Hippocampal formation (tissue), 2 donors: ENCODE data around the gene UBXN6.

Experiments used
- DNase-seq, 2 donors: peaks; one replicate each; lab custom pipeline; 2025; lab: John Stamatoyannopoulos, UW

UBXN6 gene

DNA sequence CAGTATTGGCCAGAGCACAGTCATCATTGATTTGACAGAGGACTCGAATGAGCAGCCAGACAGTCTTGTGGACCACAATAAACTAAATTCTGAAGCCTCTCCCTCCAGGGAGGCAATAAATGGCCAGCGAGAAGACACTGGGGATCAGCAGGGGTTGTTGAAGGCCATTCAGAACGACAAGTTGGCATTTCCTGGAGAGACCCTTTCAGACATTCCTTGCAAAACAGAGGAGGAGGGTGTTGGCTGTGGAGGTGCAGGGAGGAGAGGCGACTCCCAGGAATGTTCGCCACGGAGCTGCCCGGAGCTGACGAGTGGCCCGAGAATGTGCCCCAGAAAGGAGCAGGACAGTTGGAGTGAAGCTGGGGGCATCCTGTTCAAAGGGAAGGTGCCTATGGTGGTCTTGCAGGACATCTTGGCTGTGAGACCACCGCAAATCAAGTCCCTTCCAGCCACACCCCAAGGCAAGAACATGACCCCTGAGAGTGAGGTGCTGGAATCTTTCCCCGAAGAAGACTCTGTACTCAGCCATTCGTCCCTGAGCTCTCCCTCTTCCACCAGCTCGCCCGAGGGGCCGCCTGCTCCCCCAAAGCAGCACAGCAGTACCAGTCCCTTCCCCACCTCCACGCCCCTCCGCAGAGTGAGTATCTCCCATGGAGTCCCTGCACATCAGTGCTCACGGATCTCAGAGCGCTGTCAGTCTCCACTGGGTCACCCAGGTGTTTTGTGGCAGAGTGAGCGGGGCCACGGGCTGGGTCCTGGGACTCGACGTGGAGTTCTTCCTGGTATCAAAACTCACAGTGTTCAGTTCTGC, 48.3 kb downstream of the UBXN6 start:
- no peak for DNase-seq

DNA sequence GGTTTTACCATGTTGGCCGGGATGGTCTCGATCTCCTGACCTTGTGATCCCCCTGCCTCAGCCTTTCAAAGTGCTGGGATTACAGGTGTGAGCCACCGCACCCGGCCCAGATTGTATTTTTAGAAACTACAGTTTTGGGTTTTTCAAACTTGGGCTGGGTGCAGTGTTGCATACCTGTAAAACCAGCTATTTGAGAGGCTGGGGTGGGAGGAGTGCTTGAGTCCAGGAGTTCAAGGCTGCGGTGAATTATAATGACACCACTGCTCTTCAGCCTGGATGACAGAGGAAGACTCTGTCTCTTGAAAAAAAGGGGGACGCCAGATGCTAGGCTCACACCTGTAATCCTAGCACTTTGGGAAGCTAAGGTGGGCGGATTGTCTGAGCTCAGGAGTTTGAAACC, 51.0 kb downstream of the UBXN6 start:
- no peak for DNase-seq

DNA sequence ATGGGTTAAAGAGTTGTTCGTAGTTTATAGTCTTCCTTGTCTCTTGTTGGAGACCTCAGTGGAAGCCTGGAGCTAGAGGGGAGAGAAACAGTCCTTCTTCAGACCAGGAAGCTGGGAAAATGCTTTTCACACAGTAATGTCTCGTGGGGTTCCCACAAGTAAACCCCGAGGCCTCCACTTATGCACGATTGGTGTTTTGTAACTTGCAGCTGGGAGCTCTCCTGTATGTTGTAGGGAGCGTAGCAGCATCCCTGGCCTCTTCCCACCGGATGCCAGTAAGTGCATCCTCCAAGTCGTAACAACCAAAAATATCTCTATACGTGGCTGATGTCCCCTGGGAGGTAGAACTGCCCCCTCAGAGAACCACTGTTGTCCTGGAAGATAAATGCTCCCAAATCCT, 51.6 kb downstream of the UBXN6 start:
- no peak for DNase-seq

DNA sequence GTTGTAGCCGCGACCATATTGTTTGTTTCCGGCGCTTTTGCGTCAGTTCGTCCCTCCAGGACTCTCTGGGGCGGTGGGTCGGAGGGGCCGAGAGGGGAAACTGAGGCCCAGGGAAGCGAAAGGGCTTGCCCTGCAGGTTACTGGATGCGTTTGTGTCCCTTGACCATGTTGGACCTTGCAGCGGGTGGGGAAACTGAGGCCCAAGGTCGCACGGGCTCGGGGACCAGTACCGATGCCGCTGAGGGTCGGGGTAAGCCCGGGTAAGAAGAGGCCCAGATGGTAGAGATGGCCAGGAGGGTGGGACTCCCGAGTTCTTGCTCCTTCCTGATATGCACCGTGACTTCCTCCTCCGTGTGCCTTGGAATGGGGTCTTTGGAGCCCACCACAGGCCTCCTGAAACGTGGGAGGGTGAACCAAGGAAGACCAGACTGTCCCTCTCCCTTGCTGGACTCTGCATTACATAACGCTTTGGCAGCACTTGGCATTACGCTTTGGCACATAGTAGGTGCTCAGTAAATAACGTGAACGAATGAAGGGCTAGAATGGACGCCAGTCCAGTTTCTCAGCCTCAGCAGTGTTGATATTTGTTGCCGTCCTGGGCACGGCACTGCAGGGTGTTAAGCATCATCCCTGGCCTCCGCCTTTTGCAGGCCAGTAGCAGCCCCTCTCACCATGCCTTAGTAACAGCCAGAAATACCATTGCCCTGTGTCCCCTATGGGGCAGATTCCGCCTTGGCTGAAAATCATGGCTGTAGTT, 54.4 kb downstream of the UBXN6 start:
- DNase-seq = no peak

DNA sequence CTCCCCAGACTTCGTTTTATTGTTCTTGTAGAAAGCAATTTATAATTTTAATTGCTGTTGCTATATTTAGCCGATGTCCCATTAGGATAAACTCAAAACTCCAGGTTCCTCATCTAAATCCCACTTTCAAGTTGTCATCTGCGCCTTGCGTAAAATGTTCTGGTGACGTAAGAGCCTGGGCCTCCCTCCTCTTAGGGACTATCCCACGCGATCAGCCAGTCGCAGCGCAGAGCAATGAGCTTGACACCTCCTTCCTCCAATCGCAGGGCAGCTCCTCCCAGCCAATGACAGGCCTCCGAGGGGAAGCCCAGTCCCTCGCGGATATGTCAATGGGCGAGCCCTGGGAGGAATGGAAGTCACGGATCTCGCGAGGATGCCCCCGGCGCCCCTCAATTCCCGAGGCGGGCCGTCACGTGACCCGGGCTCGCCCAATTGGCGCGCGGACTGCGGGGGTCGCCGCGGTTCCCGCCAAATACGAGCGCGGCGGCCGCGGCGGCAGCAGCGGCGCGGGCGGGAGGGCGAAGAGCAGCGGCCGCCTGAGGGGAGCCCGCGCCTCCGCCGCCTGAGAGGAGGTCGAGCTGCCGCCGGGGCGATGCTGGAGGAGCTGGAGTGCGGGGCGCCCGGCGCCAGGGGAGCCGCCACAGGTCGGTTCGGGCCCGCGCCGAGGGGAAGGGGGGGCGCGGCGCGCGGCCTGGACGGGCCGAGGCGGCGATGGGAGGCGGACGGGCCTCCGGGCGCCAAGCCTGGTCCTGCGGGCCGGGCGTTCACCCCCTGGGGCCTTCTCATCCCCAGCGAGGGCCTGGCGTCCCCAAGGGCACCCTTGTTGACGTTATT, 55.2 kb downstream of the UBXN6 start, which contains the start of gene CHAF1A:
TSS of gene CHAF1A (plus strand) at position 470 of the 834 bp plus-strand sequence. CDS start at position 593, 123 bp downstream.
- DNase-seq = peak; percentile 100

DNA sequence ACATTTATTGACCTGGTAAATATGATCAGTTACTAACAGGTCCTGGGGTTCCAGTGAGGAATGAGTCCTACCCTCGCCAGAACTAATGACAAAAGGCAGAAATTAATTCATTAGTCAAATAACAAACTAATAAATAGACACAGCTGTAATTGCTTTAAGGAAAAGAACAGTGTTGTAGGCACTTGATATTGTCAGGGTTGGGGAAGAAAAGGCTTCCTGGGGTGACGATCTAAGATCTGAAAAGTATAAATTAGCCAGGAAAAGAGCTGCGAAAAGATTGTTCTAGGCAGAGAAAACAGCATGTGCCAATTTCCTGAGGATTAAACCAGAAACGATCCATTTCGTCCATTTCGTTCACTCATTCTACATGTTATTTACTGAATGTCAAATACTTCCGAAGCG, 55.8 kb downstream of the UBXN6 start:
- DNase-seq = no peak

DNA sequence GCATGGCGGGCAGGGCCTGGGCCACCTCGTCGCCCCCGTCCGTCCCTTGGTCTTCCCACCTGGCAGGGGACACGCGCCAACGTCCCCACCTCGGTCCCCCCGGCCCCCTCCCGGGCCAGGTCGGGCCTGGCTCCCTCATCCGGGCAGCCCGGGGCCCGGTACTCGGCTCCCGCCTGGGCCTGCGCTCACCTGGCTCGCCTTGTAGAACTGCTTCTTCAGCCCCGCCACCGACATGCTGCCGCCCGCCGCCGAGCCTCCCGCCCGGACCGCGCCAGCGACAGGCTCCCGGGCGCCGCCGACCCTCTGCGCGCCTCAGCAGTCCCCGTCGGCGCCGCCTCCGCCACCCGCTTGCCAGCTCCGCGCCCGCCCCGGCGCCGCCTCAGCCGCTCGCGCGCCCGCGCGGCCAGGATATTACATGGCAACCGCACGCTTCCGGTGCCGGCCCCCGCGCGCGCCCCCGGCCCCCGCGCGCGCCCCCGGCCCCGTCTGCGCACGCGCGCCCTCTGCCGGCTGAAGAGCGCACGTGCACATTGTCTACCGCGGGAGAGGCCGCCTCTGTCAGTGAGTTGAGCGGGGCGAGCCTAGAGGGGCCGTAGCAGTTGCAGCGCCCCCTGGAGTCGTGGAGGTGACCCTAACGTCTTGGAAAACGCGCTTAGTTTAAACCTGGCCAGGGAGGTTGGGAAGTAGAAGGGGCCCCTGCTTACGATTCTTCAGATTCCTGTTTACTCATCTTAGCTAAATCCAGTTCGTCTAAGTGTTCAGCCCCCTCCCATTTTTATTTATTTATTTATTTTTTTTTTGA, 57.3 kb downstream of the UBXN6 start, which contains the start of gene SH3GL1:
TSS of gene SH3GL1 (minus strand) at position 413 of the 802 bp plus-strand sequence. CDS start at position 234, 179 bp downstream.
- DNase-seq = peak; percentile 90 to 92

DNA sequence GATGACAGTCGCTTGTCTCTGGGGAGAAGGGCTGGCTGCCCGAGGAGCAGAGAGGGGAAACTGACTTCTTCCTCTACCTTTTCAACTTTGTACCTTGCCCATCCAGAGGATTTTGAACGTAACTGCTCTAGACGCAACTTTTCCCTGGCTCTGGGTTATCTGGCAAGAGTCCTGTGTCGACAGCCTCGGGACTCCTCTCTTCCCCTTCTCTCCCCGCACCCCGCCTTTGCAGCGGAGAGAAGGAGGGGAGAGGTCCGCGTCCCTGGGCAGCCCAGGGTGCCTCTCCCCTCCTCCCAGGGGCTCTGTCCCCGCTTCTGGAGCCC, 57.8 kb downstream of the UBXN6 start:
- peak in 1 of 2 donors; percentile 5 for DNase-seq

DNA sequence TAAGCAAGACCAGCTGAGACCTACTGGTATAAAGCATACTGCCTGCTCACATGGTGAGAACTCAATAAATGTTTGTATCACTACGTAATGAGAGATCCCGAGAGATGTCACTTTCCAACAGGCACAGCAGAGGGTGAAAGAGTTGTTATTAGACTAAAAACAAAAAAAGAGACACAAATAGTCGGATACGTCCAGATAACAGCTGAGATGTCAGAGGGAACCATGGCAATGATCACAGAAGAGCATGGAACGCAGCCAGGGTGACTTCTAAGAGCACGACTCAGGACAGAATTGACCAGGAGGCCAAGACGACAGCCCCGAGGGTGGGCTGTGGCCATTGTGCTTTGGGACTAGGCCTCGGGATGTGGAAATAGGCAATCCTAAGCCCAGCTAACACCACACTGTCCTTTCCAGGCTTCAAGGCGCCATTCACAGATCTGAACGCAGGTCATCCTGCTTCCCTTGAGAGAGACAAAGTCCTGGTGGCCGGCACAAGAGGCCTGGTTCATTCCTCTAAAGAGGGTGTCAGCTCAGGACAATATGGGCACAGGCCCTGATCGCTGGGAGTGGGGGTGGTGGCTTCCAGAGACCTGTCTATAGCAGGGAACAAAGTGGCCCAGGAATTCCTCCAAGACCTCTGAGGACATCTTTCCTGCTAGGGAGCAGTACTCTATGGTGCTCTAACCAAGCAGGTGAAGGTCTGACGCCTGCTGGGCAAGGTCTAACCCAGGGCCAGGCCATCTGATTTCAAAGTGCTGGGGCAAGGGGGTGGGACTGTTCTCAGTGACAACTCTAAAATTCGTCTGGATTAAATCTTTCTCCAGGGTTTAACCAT, 60.4 kb downstream of the UBXN6 start:
- no peak for DNase-seq
